ENCODE measurements around the gene CCNK. TPM values are rescaled to one million over a fixed set of nuclear protein-coding genes. Genes with fewer than 3 reads are reported as not detected.

Gene CCNK
- total and polyA plus RNA-seq, 10 of the 15 experiments (the other 5 are each of a cell fraction or from before 2014, with no cell fraction given): 10.8 to 88.0 (median 22.5) TPM

DNA sequence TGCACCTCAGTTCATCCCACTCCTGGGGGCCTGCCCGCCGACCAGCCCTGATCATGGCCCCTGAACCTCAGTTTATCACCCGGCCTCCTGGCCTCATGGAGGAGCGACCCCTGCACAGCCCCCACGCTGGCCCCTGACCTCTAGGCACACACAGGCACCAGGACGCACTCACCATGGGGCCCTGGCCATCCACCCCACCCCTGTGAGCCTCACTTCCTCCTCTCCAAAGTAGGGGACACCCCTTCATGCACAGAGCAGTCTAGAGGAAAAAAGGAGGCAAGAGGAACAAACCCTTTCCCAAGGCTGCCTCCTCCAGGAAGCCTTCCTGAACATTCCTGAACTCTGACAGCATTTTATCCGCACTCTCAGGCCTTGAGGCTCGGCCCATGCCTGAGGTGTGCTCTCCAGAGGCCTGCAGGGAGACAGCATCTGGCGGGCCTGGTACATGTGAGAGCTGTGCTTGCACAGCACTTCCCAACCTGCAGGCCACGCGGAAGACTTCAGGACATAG lies 39.4 kb downstream of the CCNK start:
- no peak for TF ChIP-seq NFXL1 (IDR thresholded peaks at IDR 0.05; ENCODE audit: borderline replicate concordance)
- TF ChIP-seq, protein P1, sequence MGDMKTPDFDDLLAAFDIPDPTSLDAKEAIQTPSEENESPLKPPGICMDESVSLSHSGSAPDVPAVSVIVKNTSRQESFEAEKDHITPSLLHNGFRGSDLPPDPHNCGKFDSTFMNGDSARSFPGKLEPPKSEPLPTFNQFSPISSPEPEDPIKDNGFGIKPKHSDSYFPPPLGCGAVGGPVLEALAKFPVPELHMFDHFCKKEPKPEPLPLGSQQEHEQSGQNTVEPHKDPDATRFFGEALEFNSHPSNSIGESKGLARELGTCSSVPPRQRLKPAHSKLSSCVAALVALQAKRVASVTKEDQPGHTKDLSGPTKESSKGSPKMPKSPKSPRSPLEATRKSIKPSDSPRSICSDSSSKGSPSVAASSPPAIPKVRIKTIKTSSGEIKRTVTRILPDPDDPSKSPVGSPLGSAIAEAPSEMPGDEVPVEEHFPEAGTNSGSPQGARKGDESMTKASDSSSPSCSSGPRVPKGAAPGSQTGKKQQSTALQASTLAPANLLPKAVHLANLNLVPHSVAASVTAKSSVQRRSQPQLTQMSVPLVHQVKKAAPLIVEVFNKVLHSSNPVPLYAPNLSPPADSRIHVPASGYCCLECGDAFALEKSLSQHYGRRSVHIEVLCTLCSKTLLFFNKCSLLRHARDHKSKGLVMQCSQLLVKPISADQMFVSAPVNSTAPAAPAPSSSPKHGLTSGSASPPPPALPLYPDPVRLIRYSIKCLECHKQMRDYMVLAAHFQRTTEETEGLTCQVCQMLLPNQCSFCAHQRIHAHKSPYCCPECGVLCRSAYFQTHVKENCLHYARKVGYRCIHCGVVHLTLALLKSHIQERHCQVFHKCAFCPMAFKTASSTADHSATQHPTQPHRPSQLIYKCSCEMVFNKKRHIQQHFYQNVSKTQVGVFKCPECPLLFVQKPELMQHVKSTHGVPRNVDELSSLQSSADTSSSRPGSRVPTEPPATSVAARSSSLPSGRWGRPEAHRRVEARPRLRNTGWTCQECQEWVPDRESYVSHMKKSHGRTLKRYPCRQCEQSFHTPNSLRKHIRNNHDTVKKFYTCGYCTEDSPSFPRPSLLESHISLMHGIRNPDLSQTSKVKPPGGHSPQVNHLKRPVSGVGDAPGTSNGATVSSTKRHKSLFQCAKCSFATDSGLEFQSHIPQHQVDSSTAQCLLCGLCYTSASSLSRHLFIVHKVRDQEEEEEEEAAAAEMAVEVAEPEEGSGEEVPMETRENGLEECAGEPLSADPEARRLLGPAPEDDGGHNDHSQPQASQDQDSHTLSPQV (IDR thresholded peaks at IDR 0.05): no peak
- H3K9me3 ChIP-seq (replicated peaks; ENCODE audit: control insufficient read depth, insufficient read depth, low read length): no peaks in the 10 kb centered on the region
- no peak for FAIRE-seq
- H3K4me1 ChIP-seq (ENCODE audit: control insufficient read depth, insufficient read depth, low read length): no peaks in the 10 kb centered on the region
- H3K4me3 ChIP-seq: no peak overlapping the region
- BruUV-seq (replicated peaks): no TSS peak
- H3K79me2 ChIP-seq (ENCODE audit: control insufficient read depth, insufficient read depth, low read length): no peaks in the 10 kb centered on the region
- ATAC-seq: no peak
- RAD21 ChIA-PET (ENCODE audit: unreplicated experiment): no interaction called here
- intact Hi-C loops (cut with micrococcal nuclease; ENCODE audit: unreplicated experiment) (no loop called here), in situ Hi-C loops (cut with MboI) (loop anchor here (5.0 kb wide), 1 partner anchor 102 kb away; no protein-coding TSS in a partner anchor)
- SMC1A ChIA-PET (ENCODE audit: uncharacterized antibody, unreplicated experiment): no interaction called here
- CTCF ChIA-PET: no interaction called here
- no peak for DNase-seq (ENCODE audit: low read depth, low spot score)
- H4K20me1 ChIP-seq (ENCODE audit: control insufficient read depth, insufficient read depth): no peaks in the 10 kb centered on the region
- H3K4me2 ChIP-seq (ENCODE audit: control insufficient read depth, insufficient read depth): no peak overlapping the region
- no peak overlapping the region for H2AFZ ChIP-seq (ENCODE audit: control insufficient read depth, low read depth, low read length)
- 43% methylated on average over 11 of the region's 11 CpGs for WGBS (ENCODE audit: insufficient coverage, insufficient replicate concordance, low lambda C conversion rate, missing lambda C conversion rate)
- POLR2A ChIA-PET: no interaction called here
- no peaks in the 10 kb centered on the region for H3K36me3 ChIP-seq (ENCODE audit: control insufficient read depth in 2 of 2, insufficient read depth in 2 of 2, low read length in 1 of 2)
- H3K27me3 ChIP-seq (replicated peaks in 1 of 2; ENCODE audit: control insufficient read depth in 2 of 2, insufficient read depth in 2 of 2, low read length in 1 of 2): no peaks in the 10 kb centered on the region
- H3K9ac ChIP-seq (ENCODE audit: control insufficient read depth, insufficient read depth, low read length): no peak overlapping the region
- no peak overlapping the region for H3K27ac ChIP-seq (ENCODE audit: control insufficient read depth, insufficient read depth)

All from GM12878 (cell line).